ENCODE results near the gene FAM13B.
"Not testable (repeated sequence)": the region's sequence is repeated elsewhere in the genome, so short reads cannot be mapped to it uniquely, and the experiment has no call there.

FAM13B gene

DNA sequence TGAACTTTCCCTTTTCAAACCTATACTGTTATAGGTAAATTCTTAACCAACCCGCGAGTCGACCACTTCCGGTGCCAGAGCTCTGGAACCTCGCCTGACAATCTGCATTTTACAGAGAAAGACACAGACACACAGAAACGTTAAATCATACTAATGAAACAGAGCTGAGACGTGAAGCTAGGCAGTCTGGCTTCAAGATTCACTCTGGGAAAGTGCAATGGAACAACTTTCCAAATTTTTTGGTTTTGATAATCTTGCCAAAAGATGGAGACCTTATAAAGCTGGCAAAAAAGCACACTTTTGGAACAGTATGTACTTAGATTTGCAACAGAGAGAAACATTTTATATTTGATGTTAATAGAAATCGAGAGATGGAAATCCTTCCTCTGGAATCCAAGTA lies 35.1 kb upstream of the FAM13B start:
- DNase-seq (ENCODE audit: low spot score): no peak
- ChIA-PET CTCF (interaction anchor here (0.6 to 2.9 kb wide), 10 partner anchors 9 to 1501 kb away, joined by 3 to 60 read pairs (median 6); partner anchors contain the start of gene FAM13B), POLR2A (ENCODE audit: low non-redundant PET) (no interaction called here)
- H3K27ac ChIP-seq: no peak overlapping the region
- TF ChIP-seq, protein P1, sequence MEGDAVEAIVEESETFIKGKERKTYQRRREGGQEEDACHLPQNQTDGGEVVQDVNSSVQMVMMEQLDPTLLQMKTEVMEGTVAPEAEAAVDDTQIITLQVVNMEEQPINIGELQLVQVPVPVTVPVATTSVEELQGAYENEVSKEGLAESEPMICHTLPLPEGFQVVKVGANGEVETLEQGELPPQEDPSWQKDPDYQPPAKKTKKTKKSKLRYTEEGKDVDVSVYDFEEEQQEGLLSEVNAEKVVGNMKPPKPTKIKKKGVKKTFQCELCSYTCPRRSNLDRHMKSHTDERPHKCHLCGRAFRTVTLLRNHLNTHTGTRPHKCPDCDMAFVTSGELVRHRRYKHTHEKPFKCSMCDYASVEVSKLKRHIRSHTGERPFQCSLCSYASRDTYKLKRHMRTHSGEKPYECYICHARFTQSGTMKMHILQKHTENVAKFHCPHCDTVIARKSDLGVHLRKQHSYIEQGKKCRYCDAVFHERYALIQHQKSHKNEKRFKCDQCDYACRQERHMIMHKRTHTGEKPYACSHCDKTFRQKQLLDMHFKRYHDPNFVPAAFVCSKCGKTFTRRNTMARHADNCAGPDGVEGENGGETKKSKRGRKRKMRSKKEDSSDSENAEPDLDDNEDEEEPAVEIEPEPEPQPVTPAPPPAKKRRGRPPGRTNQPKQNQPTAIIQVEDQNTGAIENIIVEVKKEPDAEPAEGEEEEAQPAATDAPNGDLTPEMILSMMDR (conservative IDR thresholded peaks at IDR 0.05; ENCODE audit: low read depth): no peak

DNA sequence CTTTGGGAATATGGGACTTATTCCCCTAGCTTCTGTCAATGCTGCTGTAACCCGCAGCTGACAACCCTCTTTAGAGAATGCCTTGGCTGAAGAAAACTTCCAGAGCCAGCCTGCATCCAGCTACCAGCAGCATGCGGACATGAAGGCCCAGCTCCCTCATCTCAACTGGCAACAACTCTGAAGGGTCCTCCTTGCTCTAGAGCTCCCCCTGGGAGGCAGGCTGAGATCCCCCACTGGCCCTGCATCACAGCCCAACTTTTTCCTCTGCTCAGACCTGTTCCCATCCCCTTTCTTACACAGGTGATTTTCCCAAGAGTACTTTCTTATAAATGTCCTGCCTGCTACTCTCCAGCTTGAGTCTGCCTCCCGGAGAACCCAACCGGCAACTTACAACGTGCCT lies 32.2 kb upstream of the FAM13B start:
- DNase-seq (ENCODE audit: low spot score): no peak
- ChIA-PET CTCF (interaction anchor here (0.6 to 2.4 kb wide), 9 partner anchors 12 to 1179 kb away, joined by 3 to 19 read pairs (median 3); no protein-coding TSS in a partner anchor), POLR2A (ENCODE audit: low non-redundant PET) (no interaction called here)

DNA sequence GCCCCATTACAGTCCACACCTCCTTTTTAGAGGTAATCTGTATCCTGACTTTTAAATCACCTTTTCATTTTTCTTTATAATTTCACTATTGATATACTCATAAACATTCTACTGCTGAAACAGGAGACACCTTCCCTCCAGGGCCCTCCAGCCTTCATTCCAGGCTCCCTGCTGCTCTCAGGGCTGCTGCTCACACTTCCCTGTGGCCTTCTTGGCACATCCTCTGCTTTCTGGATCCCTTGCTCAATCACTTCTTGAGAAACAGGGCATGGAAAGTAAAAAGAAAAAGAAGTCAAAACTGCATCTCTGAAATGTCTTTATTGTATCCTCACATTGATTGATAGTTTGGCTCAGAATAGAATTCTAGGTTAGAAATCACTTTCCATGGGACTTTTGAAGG lies 31.6 kb upstream of the FAM13B start:
- H3K27ac ChIP-seq: no peak overlapping the region
- TF ChIP-seq, protein P1 (conservative IDR thresholded peaks at IDR 0.05; ENCODE audit: low read depth): no peak
- DNase-seq (ENCODE audit: low spot score): no peak
- ChIA-PET POLR2A (ENCODE audit: low non-redundant PET) (no interaction called here), CTCF (interaction anchor here (0.6 to 2.4 kb wide), 8 partner anchors 13 to 1178 kb away, joined by 3 to 19 read pairs (median 3); no protein-coding TSS in a partner anchor)

More for the DNA sequence above, 32.2 kb upstream of the FAM13B start:
- H3K27ac ChIP-seq: no peak overlapping the region
- TF ChIP-seq, protein P1 (conservative IDR thresholded peaks at IDR 0.05; ENCODE audit: low read depth): no peak

DNA sequence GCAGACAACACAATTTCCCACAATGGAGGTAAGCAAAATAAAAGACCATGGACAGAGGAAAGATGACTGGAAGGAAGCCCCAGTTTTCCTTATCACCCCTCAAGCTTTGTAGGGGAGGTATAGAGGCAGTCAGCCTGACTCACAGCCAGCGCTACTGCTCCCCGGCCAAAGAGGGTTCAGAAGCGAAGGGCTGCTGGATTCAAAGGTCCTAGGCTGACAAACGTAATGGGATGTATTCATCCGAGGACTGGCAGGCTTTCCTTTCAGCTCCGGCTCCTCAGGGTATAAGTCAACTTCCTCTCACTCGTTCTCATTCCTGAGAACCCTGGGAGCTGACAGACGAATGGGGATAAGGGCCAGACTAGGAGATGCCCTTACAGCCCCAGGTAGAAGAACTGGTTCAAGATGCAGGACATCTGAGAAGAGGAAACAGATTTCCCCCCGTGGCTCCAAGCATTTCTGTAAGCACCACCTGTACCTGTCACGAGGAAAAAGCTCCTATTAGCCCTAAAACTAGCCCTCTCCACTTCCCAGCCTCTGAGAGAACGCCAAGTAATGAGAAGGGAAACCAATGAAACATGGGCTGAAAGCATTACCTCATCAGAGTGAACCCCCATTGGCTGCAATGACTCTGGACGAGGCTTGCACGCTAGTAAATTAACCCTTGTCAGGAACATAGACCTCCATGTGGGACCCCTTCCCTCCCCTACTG lies 22.1 kb upstream of the FAM13B start:
- CTCF ChIA-PET: interaction anchor here (0.9 kb wide), 1 partner anchor 19 kb away, joined by 3 read pairs; no protein-coding TSS in a partner anchor
- TF ChIP-seq, protein P1 (conservative IDR thresholded peaks at IDR 0.05; ENCODE audit: low read depth): no peak
- POLR2A ChIA-PET (ENCODE audit: low non-redundant PET): no interaction called here
- no peak for DNase-seq (ENCODE audit: low spot score)
- no peak overlapping the region for H3K27ac ChIP-seq

DNA sequence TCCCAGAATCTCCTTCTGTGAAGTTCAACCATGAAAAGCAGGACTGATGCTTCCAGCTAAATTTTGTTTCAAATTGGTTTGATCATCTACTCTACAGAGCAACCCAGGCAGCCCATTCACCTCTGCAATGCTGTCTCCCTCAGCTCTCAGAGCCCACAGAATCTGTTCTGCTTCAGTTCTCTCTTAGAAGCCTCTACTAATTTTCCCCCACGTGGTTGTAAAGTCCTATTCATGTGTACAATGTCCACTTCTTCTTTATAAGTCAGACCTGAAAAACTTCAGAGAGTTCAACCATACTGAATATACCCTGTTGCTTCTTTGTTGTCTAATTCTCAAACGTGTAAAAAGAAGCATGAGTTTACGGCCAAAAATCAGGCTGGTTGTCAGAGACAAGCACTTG lies 21.3 kb upstream of the FAM13B start:
- ChIA-PET CTCF (interaction anchor here (0.7 kb wide), 1 partner anchor 539 kb away, joined by 5 read pairs; no protein-coding TSS in a partner anchor), POLR2A (ENCODE audit: low non-redundant PET) (no interaction called here)
- DNase-seq (ENCODE audit: low spot score): no peak
- TF ChIP-seq, protein P1 (conservative IDR thresholded peaks at IDR 0.05; ENCODE audit: low read depth): no peak
- no peak overlapping the region for H3K27ac ChIP-seq

DNA sequence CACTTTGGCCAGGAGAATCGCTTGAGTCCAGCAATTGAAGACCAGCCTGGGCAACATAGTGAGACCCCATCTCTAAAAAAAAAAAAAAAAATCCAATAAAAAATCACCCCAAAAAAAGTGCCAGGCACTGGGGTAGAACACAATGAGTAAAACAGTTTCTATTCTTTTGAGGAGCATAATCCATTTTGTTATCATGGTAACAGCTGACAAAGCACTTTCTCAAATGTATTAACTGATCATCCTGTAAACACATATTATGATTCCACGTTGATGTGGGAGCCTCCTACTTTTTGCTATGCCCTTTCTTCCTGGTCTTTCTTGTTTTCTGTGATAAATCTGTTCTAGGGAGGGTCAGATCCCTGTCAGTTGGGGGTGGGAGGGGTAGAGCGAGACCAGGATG lies 20.7 kb upstream of the FAM13B start:
- ChIA-PET CTCF (interaction anchor here (0.7 kb wide), 1 partner anchor 539 kb away, joined by 5 read pairs; no protein-coding TSS in a partner anchor), POLR2A (ENCODE audit: low non-redundant PET) (no interaction called here)
- no peak overlapping the region for H3K27ac ChIP-seq
- no peak for DNase-seq (ENCODE audit: low spot score)
- TF ChIP-seq, protein P1 (conservative IDR thresholded peaks at IDR 0.05; ENCODE audit: low read depth): no peak

DNA sequence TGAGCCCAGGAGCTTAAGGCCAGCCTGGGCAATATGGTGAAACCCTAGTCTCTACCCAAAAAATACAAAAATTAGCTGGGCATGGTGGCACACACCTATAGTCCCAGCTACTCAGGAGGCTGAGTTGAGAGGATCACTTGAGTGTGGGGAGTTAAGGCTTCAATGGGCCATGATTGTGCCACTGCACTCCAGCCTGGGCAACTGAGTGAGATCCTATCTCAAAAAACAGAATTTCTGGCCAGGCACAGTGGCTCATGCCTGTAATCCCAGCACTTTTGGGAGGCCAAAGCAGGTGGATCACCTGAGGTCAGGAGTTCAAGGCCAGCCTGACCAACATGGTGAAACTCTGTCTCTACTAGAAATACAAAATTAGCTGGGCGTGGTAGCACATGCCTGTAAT lies 19.8 kb upstream of the FAM13B start:
- POLR2A ChIA-PET (ENCODE audit: low non-redundant PET); H3K27ac ChIP-seq; DNase-seq (ENCODE audit: low spot score): not testable (repeated sequence)
- CTCF ChIA-PET: interaction anchor here (0.6 to 1.2 kb wide), 3 partner anchors 13 to 40 kb away, joined by 3 read pairs; no protein-coding TSS in a partner anchor

All from RWPE1 (cell line).